K562 (cell line): ENCODE results near the gene PKLR. TPM values are rescaled to one million over a fixed set of nuclear protein-coding genes. Genes with fewer than 3 reads are reported as not detected.

Experiments used
- GABPB1 ChIP-seq: sonication (generic); formaldehyde crosslinking; IDR thresholded peaks from 2 replicates; pipeline ENCODE4 v1.8.0; 2022; ENCODE audit warnings: mild to moderate bottlenecking, missing genetic modification reagents
- HMGN3 ChIP-seq: IDR thresholded peaks from 2 replicates; pipeline ENCODE4 v1.6.1; 2011; ENCODE audit warnings: borderline replicate concordance, low read depth, mild to moderate bottlenecking, mixed read lengths, low read length; ENCODE audit not compliant: insufficient read length; ENCODE audit errors: extremely low read depth
- MYC ChIP-seq, 2 experiments: fragments of 250-450 bp in 1 of 2; sonication (Bioruptor Pico) in 1 of 2; IDR thresholded peaks; 2 replicates each; pipeline versions ENCODE4 v1.5.1 to v1.6.1; 2012 to 2021; ENCODE audit warnings: low read depth in 2 of 2, borderline replicate concordance in 1 of 2, improper control_type of control experiment in 1 of 2, low read length in 1 of 2, mild to moderate bottlenecking in 1 of 2, moderate library complexity in 1 of 2
- NEUROD1 ChIP-seq: fragments of 150-350 bp; IDR thresholded peaks from 2 replicates; pipeline ENCODE4 v1.6.1; 2014; ENCODE audit warnings: borderline replicate concordance, low read length, low read depth; ENCODE audit not compliant: partially characterized antibody
- NUFIP1 ChIP-seq: fragments of 450-650 bp; IDR thresholded peaks from 2 replicates; pipeline ENCODE4 v1.6.1; 2018; ENCODE audit not compliant: partially characterized antibody
- POLR2G ChIP-seq: fragments of 200-400 bp; formaldehyde crosslinking; IDR thresholded peaks from 2 replicates; pipeline ENCODE4 v1.6.1; 2017; ENCODE audit warnings: low read depth, mild to moderate bottlenecking, antibody characterized with exemption, low read length, moderate library complexity
- SLC30A9 ChIP-seq: fragments of 250-450 bp; sonication (Bioruptor Pico); IDR thresholded peaks from 2 replicates; pipeline ENCODE4 v1.8.0; 2022; ENCODE audit warnings: mild to moderate bottlenecking, moderate library complexity
- SP1 ChIP-seq: sonication (generic); formaldehyde crosslinking; IDR thresholded peaks from 2 replicates; pipeline ENCODE4 v1.8.1; 2022; ENCODE audit warnings: mild to moderate bottlenecking, missing genetic modification reagents
- TAF15 ChIP-seq: fragments of 200-400 bp; formaldehyde crosslinking; IDR thresholded peaks from 2 replicates; pipeline ENCODE4 v1.6.1; 2017; ENCODE audit warnings: mild to moderate bottlenecking, low read depth, low read length, moderate library complexity
- TEAD1 ChIP-seq, 2 experiments: fragments of 450-650 bp in 1 of 2; sonication (generic) in 1 of 2; formaldehyde crosslinking; IDR thresholded peaks; 2 replicates each; pipeline versions ENCODE4 v1.4.0 to v1.8.0; 2020 to 2022; ENCODE audit warnings: mild to moderate bottlenecking in 2 of 2, missing genetic modification reagents in 1 of 2
- VEZF1 ChIP-seq: fragments of 200-800 bp; sonication (Bioruptor generic); IDR thresholded peaks from 2 replicates; pipeline ENCODE4 v1.6.1; 2017; ENCODE audit warnings: missing genetic modification characterization, missing compliant biosample characterization
- ZNF24 ChIP-seq: fragments of 450-650 bp; IDR thresholded peaks from 2 replicates; pipeline ENCODE4 v1.6.1; 2016
- ZNF318 ChIP-seq, 2 experiments: fragments of 450-650 bp; IDR thresholded peaks; 2 replicates each; pipeline ENCODE4 v1.6.1; 2016; ENCODE audit warnings: mild to moderate bottlenecking in 2 of 2, borderline replicate concordance in 1 of 2, low read depth in 1 of 2, moderate library complexity in 1 of 2
- ZNF395 ChIP-seq: fragments of 200-800 bp; sonication (Bioruptor generic); IDR thresholded peaks from 2 replicates; pipeline ENCODE4 v1.6.1; 2017; ENCODE audit warnings: missing genetic modification characterization, missing compliant biosample characterization
- polyA plus RNA-seq, 8 experiments: library from polyadenylated mRNA; depleted of rRNA in 4 of 8; stranded (reverse) in 5 of 8; unstranded in 3 of 8; fragments of >200 nt; fragmentation: Nextera tagmentation in 2 of 8; fragmentation: Illumina TruSeq in 1 of 8; extraction: Ambion mirVana in 2 of 8; extraction: Trizol in 1 of 8; gene quantifications; 2 replicates each; pipeline versions ENCODE4 v1.2.1 to v1.2.3, GENCODE V29; 2011 to 2014; ENCODE audit warnings: inconsistent platforms in 1 of 8, missing spikeins in 1 of 8
- total RNA-seq, 7 experiments: library from RNA; depleted of rRNA in 6 of 7; stranded (reverse); fragments of >200 nt in 6 of 7; fragmentation: Illumina TruSeq in 2 of 7; extraction: Trizol in 2 of 7; gene quantifications; 2 replicates each; pipeline versions ENCODE4 v1.2.1 to v1.2.3, GENCODE V29; 2011 to 2021; ENCODE audit warnings: low replicate concordance in 1 of 7

Gene PKLR
- total and polyA plus RNA-seq, 9 of the 15 experiments (the other 6 are each of a cell fraction or from before 2014, with no cell fraction given), result 10.7 to 78.4 (median 38.2) TPM

GRCh38 chr1:155277070-155277901 is 24.0 kb downstream of the PKLR start, which contains the start of gene HCN3 (continued):
- TF ChIP-seq ZNF318 (IDR thresholded peaks at IDR 0.05; ENCODE audit: borderline replicate concordance in 1 of 2, low read depth in 1 of 2), result no peak
- peak; percentile 75; the same call in 1 of the 2 replicates for TF ChIP-seq MYC (IDR thresholded peaks at IDR 0.05; ENCODE audit: low read depth, low read length)
- TF ChIP-seq MYC (CRISPR knock-in tag; IDR thresholded peaks at IDR 0.05; ENCODE audit: borderline replicate concordance, low read depth), result no peak
- TF ChIP-seq NEUROD1, result no peak
- peak; percentile 93 for TF ChIP-seq VEZF1 (CRISPR knock-in tag)
- TF ChIP-seq ZNF24, result 0 out of 2 replicates have a peak, but pooled peaks have one; percentile 33
- peak; percentile 82 for TF ChIP-seq HMGN3
- TF ChIP-seq SP1 (CRISPR knock-in tag), result peak; percentile 72
- peak; percentile 20 to 41; a peak in 1 of 4 replicates for TF ChIP-seq TEAD1 (CRISPR knock-in tag; IDR thresholded peaks at IDR 0.05)
- TF ChIP-seq SLC30A9 (CRISPR knock-in tag), result no peak
- TF ChIP-seq ZNF395 (CRISPR knock-in tag), result 0 out of 2 replicates have a peak, but pooled peaks have one; percentile 32
- peak; percentile 10; the same call in 1 of the 2 replicates for TF ChIP-seq GABPB1
- no peak for TF ChIP-seq TAF15
- no peak for TF ChIP-seq NUFIP1
- peak; percentile 63; the same call in 1 of the 2 replicates for TF ChIP-seq POLR2G
